Measurements from ENCODE around the gene PLEKHG4.

PLEKHG4 gene

GRCh38 chr16:67294171-67294757 lies 14.9 kb downstream of the PLEKHG4 start:
- no peak for FAIRE-seq

DNA sequence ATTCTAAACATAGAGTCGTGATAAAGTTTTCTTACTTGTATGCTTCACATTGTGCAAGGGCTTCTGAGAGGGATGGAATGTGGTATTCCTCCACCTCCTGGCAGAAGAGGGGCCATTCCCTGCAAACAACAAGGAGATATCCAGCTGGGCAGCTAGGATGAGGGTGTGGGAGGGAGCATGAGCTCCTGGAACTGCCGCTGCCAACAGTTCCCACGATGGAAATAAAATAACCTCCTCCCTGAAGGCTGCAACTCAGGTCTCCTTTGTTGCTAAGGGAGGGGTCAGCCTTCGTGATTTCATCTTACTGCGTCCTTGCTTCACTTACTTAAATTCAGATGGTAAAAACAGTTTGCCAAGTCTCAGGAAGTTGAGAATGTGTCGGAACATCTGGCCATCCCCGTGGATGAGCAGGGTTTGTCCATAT lies 15.6 kb downstream of the PLEKHG4 start:
- FAIRE-seq, result no peak

GRCh38 chr16:67296420-67296819 lies 17.1 kb downstream of the PLEKHG4 start:
- no peak for FAIRE-seq

DNA sequence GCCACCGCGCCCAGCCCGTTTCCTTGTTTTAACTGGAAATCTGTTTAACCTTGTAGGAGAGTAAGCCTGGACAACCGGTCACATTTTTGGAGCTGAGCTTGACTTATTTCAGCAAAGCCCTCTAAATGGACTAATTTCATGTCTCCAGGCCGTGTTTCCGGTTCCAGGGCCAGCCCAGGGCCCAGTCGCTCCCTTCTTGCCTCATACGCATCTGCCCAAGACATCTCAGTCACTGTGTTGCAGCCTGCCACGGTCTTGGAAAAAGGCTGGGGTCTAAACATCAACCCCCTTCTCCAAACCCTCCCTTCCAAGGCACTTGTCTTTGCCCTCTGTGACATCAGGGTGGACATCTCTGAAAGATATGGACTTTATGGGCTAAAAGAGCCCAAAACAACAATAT lies 18.9 kb downstream of the PLEKHG4 start:
- FAIRE-seq, result no peak

GRCh38 chr16:67299269-67299668 lies 19.9 kb downstream of the PLEKHG4 start:
- FAIRE-seq, result no peak

DNA sequence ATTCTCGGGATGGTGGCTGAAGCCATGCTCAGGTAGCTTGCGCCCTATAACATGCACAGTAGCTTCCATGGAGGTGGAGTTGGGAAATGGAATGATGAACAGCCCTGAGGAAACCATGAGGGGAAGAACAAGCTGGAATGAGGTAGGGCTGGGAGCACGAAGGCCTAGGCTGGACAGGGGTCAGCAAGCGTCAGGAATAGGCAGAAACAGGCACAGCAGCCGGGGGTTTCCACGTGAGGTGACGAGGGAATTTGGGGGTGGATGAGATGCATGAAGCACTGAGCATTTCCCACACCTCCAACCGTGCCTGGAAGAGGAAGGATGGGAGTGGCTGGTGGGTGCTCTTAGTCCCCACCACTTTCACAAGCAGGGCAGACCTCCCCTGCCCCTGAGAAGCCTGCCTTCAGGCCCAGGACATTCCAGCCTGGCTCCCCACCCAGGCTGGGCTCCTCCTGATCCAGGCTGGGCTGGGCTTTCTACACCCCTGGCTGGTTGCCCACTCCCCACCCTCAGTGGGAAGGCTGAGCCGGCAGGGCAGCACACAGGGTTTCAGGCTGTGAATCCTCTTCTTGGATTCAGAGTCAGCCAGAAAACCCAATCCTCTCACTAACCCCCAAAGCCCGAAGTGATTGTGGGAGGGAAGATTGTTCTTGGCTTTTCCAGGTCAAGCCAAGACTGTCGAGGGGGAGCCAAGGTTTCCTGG lies 21.9 kb downstream of the PLEKHG4 start:
- FAIRE-seq, result no peak

GRCh38 chr16:67302076-67302475 lies 22.7 kb downstream of the PLEKHG4 start:
- FAIRE-seq, result no peak

- FAIRE-seq, result no peak
These were observed 23.6 kb downstream of the PLEKHG4 start for GRCh38 chr16:67302970-67303369.

GRCh38 chr16:67304020-67304419 lies 24.7 kb downstream of the PLEKHG4 start:
- FAIRE-seq, result no peak

DNA sequence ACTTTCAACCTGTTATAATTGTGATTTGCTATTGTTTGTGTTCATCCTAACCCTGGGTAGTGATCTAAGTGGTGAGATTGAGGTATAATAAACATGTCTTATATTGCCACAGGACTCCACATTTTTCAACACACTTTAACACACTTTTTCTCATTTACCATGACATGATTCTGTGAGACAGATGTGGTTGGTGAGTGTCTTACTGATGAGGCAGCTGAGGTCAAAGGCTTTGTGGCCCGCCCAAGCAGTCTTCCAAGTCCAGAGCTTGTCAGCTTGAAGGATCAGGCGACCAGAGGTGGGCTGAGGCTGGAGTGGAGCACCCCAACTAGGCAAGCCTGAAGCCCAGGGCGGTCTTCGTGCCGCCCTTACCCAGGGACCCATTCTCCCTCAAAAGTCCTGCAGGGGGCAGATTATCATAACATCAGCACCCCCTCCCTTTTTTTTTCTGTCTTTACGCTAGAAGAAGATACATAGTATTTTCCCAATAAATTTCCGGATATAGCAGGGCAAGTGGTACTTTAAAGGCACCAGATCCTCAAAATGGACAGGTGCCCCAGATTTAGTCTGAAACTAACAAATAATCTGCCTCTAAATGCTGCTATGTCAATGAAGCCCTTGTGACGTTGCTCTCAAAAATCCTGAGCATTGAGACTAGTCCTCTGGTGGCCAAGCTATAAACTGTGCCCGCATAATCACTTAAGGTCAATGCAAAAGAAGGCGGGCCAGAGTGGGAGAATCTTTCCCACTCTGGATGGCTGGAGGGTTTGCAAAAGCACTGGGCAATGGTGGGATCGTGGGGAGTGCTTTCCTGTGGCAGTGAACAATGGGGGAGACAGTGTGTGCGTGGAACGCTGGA lies 26.1 kb downstream of the PLEKHG4 start:
- FAIRE-seq, result no peak

DNA sequence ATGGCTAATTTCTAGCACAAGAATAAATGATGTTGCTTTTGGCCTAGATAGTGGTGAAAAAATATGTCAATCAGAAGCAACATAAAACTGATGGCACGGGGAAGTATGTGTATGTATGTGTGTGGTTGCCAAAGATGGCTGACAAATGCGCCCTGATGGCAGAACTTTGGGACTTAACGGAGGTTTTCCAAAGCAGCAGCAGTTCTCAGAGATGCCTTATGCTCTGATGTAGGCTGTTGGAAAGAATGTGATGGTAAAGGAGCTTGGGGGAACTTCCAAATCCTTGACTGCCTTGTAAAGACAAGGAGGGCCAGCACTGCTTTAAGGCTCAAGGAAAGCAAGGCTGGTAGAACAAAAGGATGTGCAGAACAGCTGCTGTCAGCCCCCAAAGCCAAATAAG lies 31.2 kb downstream of the PLEKHG4 start:
- no peak for FAIRE-seq

DNA sequence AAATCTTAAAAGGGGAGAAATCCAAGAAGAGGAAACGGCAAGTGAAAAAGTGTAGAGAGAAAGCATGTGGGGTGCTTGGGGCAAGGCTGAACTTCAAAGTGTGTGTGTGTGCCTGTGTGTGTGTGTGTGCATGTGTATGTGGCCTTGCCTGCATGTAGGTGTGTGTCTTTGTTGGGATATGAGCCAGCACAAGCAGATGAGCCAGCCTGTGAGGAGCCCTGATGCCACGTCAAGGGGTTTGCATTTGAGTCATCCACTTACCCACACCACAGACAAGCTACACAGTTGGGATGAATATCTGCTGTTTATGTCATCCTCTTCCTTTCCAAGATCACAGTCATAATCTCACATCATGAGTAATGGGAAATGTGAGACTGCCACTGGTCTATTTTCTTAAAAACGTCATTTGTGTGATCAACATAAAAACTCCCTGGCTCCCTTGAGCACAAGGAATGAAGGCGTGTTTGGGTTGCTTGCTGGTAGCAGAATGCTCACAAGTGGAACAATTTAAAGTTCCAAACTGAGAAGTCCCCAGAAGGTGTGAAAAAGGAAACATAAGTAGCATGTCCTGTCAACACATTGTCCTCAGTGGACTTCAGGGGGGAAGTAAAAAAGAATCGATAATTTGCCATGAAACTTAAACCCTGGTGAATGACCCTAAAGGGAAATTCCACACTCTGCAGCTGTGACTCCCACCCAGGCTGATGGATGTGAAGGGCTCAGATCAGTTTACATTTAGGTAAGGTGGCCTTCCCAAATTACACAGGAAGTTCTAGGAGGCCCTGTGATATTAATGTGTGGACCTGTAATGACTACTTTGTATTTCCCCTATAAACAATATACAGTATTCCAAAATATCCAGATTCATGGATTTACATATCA lies 32.5 kb downstream of the PLEKHG4 start:
- FAIRE-seq, result no peak

DNA sequence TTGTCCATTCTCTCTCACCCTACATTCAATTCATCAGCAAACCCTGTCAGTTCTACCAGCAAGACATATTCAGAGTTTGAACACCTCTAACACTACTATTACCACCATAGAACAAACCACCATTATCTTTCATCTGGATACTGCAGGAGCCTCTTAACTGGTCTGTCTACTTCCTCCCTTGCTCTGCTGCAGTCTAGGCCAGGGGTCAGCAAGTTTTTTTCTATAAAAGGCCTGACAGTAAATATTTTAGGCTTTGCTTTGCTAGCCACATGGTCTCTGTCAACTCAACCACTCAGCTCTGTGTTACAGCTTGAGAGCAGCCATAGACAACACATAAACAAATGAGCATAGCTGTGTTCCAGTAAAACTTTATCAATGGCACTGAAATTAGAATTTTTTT lies 33.4 kb downstream of the PLEKHG4 start:
- FAIRE-seq, result no peak

GRCh38 chr16:67317853-67318252 lies 38.5 kb downstream of the PLEKHG4 start:
- no peak for FAIRE-seq

DNA sequence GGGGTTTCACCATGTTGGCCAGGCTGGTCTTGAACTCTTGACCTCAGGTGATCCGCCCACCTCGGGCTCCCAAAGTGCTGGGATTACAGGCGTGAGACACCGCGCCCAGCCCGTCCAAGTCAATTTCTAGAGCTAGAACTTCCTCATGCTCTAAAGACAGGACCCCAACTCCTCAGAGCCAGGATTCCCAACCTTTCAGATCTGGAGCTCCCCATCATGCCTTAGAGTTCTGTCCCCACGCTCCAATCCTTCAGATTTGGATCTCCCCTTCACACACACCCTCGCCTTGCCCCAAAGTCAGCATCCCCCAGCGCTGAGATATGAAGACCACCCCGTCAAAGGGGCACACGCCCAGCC lies 46.8 kb downstream of the PLEKHG4 start:
- no peak for FAIRE-seq

- no peak for FAIRE-seq
These were observed 47.4 kb downstream of the PLEKHG4 start, which contains the start of the genes KCTD19 and LRRC36 for GRCh38 chr16:67326472-67327309. Gene KCTD19, minus strand, starts transcription at chr16:67326741. Its CDS starts 34 bp downstream, at chr16:67326707. Gene LRRC36, plus strand, starts transcription at chr16:67326815. Its CDS starts 48 bp downstream, at chr16:67326863.

GRCh38 chr16:67327743-67328142 lies 48.4 kb downstream of the PLEKHG4 start:
- FAIRE-seq, result no peak

DNA sequence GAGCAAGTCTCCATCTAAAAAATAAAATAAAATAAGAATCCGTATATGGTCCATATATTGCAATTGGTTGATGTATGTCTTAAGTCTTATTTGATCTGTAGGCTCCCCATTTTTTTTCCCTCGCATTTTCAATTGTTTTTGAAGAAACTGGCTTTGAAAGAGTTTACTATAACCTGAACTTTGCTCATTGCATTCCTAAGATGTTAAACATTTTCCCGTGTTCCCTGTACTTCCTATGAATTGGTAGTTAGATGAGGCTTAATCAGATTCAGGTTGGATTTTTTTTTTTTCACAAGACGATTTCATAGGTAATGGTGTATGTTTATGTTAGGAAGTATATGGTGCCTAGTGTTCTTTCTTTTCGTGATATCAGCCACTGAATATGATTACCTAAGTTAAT lies 50.6 kb downstream of the PLEKHG4 start:
- FAIRE-seq, result no peak

GRCh38 chr16:67333315-67333714 lies 54.0 kb downstream of the PLEKHG4 start:
- no peak for FAIRE-seq

DNA sequence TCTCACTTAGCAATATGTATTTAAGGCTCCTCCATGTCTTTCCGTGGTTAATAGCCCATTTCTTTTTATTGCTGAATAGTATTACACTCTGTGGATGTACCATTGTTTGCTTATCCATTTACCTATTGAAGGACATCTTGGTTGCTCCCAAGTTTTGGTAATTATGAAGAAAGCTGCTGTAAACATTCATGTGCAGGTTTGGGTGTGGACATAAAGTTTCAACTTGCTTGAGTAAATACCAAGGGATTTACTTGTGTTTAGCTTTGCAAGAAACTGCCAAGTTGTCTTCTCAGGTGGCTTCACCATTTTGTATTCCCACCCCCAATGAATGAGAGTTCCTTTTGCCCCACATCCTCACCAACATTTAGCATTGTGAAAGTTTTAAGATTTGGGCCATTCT lies 56.8 kb downstream of the PLEKHG4 start:
- FAIRE-seq, result no peak

DNA sequence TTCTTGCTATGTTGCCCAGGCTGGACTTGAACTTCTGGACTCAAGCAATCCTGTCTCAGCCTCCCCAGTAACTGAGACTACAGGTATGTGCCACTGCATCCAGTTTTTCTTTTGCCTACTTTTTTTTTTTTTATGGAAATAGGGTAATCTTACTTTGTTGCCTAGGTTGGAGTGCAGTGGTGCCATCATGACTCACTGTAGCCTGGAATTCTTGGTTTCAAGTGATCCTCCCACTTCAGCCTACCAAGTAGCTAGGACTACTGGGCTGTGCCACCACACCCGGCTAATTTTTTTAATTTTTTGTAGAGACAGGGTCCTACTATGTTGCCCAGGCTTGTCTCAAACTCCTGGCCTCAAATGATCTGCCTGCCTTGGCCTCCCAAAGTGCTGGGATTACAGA lies 57.3 kb downstream of the PLEKHG4 start:
- no peak for FAIRE-seq
